HG03039 (cell line): ENCODE measurements around the gene AGTR1.

Source experiments
- ATAC-seq: cut with Tn5 transposase; IDR thresholded peaks from one replicate; pipeline ENCODE4 v1.9.1; 2021; ENCODE audit warnings: mild to moderate bottlenecking, moderate library complexity; ENCODE audit not compliant: unreplicated experiment

Gene AGTR1

DNA sequence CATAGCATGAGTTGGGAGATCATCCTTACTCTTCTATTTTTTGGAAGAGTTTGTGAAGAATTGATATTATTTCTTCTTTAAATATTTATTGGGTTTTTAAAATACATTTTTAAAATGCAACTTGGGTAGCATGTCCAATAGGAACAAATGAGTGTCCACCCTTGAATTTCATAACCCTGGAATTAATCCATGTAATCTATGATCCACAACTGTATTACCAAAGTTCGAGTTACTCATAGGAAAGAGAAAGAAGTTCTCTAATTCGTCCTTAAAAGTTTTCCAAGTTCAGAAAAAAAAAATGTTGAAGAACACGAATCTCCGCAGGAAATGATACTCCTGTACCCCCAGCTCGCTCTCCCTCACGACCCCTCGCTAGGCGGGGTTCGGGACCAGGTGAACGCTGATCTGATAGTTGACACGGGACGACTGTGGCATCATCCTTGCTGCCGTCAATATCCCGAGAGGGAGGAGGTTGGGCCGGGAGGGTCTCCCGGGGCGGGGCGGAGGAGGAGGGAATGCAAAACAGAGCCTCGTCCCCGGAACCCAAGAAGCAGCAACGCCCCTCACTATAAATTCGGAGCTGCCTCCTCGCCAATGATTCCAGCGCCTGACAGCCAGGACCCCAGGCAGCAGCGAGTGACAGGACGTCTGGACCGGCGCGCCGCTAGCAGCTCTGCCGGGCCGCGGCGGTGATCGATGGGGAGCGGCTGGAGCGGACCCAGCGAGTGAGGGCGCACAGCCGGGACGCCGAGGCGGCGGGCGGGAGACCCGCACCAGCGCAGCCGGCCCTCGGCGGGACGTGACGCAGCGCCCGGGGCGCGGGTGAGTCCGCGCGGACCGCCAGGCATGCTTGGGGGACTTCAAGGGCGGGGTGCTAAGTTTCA is at the start of gene AGTR1:
TSS of gene AGTR1 (plus strand) at position 598 of the 884 bp plus-strand sequence. CDS start 43,133 bp downstream, outside the sequence.
- no peak for ATAC-seq

DNA sequence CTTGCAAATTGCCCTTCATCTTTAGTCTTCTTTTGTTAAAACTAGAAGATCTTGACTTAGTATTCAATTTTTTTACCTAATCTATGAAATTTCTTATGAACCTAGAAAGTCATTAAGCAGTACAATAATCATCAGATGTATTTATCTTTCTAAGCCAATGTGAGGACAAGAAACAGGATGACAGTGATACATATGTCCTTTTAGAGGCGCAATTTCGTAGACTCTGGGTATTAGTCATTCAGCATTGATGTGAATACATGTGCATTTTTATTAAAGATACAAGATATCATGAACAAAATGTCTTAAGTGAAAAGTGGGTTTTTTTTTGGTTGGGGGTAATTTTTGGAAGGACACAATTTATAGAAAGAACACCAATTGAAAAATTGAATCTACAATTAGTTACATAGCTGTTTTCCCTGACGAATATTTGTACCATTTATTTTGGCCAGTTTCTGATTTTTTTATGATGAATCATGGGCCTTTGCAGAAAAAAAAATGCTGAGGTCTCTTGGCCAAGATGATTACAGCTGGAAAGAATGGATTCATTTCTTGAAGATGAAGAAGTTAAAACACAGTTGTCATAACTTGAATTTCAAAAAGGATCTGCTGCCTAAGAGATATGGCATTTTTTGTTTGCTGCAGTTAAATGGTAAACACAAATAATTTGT is 48.9 kb upstream of the AGTR1 start:
- ATAC-seq: no peak

DNA sequence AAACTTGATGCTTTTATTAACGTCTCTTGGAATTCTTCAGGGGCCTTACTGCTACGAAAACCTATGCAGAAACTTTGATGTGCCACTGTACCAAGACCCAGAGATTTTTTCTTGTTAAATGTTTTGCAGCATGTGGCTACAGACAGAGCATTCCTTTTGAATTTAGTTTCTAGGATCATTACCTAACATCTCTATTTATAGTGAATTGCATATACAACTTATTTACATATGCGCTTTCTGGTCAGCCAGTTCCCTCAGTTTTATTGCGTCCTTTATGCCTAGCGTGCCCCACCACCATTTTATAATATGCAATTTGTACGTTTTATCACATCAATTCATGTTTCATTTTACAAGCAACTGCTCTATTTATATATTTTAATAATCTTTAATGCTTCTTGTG is 46.2 kb upstream of the AGTR1 start:
- no peak for ATAC-seq

DNA sequence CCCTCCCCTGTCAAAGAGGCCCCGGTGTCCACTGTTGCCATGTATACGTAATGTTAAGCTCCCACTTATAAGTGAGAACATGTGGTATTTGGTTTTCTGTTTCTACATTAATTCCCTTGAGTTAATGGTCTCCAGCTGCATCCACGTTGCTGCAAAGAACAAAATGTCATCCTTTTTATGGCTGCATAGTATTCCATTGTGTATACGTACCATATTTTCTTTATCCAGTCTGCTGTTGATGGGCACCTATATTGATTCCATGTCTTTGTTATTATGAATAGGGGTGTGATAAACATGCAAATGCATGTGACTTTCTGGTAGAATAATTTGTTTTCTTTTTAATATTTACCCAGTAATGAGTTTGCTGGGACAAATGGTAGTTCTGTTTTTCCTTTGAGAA is 43.3 kb upstream of the AGTR1 start:
- no peak for ATAC-seq

DNA sequence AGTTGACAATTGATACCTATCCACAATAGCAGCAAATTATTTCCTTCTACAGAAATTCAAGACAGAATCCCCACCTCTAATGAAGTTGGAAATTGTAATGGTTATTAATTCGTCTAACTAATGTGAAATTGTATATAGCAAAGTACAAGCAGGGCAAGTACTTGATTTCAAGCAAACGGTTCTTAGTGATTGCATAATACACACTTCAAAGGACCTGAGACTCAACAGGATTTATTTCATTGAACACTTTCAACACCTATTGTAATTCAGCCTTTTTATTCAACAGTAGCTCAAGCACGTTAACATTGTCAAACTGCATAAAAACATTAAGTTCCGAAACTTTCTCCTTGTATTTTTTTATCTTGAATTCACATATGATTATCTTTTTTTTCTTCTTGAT is 40.2 kb upstream of the AGTR1 start:
- ATAC-seq: no peak

DNA sequence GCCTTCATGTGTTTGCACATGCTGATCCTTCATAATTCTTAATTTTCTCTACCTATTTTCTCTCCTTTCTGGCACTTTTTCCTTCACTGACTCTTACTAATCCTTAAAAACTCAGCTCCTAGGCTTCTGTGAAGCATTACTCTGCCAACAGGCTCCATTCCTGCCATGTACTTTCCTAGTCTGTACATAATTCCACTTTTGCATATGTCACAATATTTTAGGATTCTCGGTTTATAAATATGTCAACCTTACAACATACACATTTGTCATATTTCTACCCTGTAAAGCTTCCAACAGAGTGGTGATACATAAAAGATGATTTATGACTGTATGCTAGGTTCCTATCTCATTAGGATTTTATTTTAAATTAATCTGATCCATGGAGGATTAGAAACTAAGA is 38.2 kb upstream of the AGTR1 start:
- no peak for ATAC-seq

DNA sequence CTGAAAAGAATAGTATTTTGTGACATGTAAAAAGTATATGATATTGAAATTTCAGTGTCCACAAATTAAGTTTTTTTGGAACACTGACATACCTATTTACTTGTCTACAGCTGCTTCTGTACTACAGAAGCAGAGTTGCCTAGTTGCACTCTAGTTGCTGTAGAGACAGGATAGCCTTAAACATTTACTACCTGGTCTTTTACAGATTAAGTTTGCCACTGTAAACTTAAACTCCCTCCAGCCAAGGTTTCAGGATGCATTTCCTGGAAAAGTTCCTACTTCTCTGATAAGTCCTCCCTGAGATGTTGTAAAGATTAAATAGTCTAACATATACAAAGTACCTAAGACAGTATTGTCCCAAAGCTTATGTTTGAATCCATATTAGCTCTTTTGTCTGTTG is 17.4 kb upstream of the AGTR1 start:
- no peak for ATAC-seq

DNA sequence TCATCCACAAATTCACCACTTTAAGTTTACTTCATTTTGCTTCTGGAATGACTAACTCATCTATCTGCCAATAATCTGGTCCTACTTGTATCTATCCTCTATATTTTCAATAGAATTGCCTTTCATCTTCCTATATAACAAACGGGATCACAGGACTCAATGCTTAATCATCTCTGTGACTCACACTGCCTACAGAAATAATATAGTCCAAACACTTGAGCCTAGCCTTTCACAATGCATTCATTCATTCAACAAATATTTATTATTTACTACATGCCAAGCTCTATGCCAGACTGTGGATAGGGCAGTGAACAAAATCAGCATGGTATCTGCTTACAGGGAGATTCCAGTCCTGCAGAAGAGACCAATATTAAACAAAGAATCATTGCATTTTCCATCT is 16.6 kb upstream of the AGTR1 start:
- no peak for ATAC-seq

DNA sequence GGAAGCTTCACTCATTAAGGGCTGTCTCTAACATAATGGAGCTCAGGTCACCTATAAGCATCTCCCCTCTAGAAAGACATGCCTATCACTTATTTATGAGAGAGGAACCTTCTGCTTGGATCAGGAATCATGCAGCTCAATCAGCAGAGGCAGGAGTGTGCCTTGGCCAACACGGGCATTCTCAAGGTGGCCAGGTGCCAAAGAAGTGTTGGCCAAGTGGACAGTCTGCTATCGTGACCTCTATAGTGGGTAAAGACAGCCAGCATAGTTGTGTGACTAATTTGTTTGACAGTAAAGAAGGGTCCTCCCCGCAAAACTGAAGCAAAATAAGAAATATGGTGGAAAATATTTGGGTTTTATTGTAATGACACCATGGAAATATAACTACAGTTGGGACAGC is 14.7 kb upstream of the AGTR1 start:
- ATAC-seq: no peak

DNA sequence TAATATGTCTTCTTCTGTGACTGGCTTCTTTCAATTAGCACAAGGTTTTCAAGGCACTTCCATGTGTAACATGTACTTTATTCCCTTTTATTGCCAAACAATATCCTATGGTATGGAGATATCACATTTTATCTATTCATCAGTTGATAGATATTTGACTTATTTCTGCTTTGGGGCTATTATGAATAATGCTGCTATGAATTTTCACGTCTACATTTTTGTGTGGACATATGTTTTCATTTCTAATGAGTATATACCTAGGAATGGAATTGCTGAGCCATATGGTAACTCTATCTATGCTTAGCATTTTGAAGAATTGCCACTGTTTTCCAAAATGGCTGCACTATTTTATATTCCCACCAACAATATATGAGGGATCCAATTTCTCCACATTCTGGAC is 3.6 kb upstream of the AGTR1 start:
- no peak for ATAC-seq

DNA sequence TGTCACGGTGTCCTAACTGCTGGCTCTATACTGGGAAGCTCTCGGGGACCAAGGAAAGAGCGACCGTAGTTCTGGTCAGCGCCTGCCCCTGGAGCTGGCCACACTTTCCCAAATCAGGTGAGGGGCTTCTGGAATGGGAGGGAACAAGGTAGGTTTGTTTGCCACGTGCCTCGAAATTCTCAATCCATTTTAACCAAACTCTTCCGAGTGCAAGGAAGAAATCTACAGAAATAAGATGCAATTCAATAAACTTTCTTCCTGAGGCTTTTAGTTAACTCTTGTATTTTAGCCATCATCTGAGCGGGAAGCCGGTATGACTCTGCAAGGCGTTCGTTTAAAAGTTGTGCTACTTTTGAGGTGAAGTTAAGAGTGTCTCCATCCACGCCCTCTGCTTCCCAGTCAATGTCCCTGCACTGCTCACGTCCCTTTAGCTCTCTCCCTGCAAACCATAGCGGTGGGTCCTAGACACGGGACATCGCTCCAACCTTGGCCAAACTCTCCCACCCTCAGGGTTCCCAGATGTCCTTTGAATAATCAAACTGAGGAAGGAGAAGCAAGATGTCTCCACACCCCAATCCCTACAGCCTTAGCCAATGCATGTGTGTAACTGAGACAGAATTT is 597 bp downstream of the AGTR1 start:
- ATAC-seq: no peak

DNA sequence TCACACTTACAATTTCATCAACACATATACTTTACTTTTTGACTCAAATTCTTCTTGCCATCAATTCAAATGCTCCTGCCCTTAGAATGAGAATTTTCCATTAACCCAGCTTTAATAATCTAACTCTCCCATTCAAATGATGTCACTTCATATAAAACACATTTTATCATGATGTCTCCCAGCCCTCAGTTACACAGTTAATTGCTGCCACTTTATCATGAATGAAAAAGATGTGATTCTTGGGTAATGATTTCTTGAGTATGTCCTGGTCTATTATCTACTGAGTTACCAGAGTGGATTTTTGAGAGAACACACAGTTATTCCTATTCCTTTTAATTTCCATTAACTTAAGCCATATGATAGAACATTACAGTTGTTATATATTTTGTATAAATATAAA is 7.6 kb downstream of the AGTR1 start:
- no peak for ATAC-seq

DNA sequence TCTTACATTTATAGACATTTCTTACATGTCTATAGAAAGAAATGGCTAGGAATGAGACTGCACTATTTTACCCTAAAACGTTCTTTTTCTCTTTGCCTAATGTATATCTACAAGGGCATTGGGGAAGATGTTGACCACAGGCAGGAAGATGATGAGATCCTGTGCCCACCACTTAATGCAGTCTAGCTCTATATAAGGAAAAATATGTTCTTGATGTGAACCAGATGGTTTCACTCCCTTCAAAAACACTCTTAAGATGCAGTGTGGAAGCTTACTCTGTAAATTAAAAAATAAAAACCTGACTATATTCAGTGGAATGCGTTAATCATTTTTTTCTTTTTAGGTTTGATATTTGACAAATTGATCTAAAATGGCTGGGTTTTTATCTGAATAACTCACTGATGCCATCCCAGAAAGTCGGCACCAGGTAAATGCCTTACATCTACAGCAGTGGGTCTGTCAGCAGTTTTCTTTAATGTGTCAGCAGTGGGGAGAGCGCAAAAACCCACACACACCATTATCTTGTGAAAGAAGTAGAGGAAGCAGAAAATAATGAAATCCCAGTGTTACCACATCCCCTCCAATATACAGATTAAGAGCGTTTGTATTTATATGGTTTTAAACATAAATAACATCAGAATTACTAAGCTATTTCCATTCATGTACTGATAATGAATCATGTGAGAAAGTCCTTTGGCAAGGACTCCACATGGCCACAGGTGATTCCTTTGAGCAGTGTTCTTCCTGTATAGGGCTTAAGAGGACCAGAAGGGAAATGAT is 10.1 kb downstream of the AGTR1 start:
- ATAC-seq: no peak

DNA sequence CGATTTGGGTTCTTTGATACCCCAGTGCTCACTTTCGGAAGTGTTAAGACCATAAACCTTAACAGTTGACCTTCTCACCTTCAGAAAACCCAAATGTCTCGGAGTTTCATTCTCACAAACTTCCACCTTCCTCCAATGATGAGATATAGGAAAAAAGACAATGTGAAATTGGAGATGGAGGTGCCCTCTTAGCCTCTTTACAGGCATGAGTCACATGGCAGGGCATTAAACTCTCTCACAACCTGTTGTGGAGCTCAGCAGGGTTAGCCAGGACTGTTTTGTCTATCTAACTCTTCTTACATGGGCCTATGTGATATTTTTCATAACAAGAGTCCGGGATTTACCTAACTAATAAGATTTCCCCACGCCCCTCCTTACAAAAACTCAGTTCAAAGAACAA is 10.7 kb downstream of the AGTR1 start:
- ATAC-seq: no peak

DNA sequence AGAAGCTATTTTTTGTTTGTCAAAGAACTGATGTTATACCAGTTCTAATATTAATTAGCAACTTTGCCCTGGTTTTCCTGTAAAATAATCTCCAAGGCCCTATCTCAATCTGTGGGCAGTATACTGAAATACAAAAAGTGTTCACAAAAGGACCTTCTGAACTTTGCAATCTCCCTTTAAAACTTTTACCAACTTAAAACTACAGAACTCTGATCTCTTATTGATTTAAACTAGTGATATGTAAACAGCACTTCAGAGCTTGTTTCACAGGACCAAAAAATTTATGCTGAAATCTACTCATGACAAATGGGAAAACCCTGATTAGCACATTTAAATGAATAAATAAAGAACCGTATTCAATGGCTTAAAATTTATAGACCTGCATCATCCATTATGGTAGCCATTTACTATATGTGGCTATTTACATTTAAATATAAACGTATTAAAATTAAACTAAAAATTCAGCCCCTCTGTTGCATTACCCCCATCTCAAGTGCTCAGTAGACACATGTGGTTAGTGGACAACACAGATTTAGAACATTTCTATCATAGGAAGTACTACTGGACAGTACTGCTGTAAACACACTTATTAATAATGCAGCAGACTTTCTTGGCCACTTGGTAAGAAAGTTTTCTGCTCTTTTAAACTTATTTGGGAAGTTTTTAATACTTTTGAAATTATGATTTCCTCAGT is 12.0 kb downstream of the AGTR1 start:
- ATAC-seq: no peak

DNA sequence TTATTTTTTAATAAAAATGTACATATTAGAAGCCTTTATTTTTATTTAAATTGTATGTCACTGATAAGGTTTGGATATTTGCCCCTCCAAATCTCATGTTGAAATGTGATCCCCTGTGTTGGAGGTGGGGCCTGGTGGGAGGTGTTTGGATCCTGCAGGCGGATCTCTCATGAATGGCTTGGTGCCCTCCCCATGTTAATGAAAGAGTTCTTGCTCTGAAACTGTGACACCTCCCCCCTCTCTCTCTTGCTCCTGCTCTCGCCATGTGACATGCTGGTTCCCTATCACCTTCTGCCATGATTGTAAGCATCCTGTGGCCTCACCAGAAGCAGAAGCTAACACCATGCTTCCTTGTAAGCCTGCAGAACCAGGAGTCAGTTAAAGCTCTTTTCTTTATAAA is 13.0 kb downstream of the AGTR1 start:
- ATAC-seq: no peak

DNA sequence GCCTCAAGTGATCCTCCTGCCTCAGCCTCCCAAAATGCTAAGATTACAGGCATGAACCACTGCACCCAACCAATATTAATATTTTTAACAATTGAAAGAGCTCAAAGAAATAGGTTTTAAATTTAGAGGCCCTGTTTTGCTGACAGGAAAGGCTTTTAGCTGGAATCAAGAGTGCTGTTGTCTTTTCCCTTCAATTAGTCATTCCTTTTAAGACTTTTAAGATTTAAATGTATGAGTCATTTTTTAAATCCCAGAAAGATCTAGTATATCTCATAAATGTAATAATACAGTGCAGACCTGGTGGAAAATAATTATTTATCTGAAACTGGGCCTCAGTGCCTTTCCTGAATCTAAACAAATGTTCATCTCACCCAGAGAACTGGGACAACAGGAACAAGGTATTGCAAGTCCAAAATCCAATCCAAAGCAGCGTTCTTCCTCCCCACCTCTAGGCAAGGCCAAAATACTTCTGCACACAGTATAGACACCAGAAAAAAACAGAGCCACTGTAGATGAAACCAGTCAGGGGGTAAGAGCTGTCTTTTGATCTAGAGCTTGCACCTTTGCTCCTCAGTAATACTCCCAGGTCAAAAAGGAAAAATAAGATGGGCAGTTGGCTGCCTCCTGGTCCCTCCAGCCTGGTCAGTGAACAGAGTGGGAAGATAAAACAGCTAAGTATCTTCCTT is 14.4 kb downstream of the AGTR1 start:
- ATAC-seq: no peak

DNA sequence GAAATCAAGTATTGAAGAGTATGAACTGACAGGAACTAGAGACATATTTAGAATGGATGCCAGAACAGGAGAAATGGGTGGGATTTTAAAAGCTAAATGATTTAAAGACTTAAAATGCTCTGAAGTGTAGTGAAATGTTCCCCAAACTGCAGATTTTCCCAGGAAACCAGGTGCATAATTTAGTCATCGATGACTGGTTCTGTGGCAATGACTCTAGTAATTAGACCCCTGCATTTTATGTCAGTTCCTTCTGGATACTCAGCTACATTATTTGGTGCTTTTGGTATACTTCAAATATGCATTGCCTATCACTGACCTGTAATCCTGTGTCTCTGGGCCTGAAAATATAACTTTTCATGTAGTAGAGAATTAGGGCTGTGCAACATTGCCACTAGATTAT is 16.8 kb downstream of the AGTR1 start:
- no peak for ATAC-seq

DNA sequence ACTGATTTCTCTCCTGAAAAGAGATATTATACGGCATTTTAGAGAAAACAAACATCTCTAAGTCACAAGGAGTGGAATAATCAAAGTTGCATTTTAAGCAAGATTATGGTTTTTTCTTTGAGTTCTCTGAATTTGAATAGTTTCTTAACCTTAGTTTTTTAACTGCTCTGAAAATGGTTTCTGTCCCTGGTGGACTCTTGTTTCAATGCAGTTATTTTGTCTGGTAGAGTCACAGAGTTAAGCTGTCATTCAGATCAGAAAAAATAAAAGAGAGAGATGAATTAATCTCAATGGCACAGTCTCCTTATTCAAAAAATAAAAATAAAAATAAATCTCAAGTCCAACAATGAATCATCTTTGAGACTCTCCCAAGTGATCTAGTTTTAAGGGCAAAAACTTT is 19.0 kb downstream of the AGTR1 start:
- ATAC-seq: no peak
